ENCODE results near the gene HSPD1. TPM values are rescaled to one million over a fixed set of nuclear protein-coding genes. Genes with fewer than 3 reads are reported as not detected.

The HSPD1 gene
- total RNA-seq, 2 donors from 2014 or later: 48.9 to 121 TPM

DNA sequence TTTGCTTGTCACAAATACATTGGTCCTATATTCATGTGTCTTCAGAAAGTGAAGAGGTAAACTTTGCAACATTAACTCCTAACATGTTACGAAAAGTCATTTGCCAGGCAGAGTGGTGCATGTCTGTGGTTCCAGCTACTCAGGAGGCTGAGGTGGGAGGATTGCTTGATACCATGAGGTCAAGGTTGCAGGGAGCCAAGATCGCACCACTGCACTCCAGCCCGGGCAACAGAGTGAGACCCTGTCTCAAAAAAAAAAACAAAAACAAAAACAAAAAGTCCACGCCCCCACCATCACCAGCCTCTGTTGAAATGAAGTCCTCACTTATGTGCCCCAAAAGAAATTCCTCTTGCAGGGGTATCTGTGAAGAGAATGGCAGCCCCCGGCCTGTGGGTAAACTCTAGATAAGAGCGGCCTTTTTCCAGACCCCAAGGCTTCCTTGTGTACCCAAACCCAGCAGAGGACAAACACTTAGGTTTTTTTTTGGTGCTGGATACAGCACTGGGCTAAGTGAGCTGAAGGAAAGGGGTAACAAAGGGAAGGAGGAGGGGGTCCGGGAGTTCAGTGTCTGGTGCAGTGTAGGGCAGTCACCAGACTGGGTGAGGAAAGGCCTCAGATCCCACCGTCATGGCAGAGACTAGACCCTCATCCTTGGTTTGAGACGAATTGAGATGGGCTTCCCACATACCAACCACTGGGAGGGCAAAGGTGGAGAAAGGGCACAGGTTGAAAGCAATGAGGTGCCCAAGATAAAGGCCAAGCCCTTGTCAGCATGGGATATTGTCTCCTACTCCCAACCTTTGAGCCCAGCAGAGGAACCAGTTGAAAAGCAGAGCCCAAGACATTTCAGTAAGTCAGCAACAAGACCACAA is 19.2 kb downstream of the HSPD1 start:
- H3K4me1 ChIP-seq (ENCODE audit: control insufficient read depth in 1 of 2, low read depth in 2 of 2): no peaks in the 10 kb centered on the region
- ATAC-seq (ENCODE audit: insufficient number of reproducible peaks, low FRiP score, low read depth): no peak
- H3K36me3 ChIP-seq: peaks cover 24% of the 10 kb centered on the region

DNA sequence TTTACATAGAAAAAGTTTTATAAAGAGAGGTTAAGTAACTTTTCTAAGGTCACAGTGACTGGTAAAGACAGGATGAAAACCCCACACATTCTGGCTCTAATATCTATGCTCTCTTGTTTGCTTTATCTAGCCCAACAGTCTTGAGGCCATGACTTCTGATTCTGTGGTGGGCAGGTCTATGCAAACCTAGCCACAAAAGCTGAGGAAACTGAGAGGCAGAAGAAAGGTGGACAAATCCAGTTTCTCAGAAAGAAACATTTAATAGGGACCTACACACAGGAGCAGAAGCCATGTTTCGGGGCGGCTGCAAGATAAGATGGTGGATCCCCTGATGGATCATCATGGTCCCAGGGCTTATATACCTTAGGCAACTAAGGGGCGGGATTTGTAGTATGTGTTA is 21.8 kb downstream of the HSPD1 start:
- H3K36me3 ChIP-seq: peaks cover 35% of the 10 kb centered on the region
- H3K9me3 ChIP-seq: peaks cover 2% of the 10 kb centered on the region
- H3K4me3 ChIP-seq: no peak overlapping the region
- TF ChIP-seq, protein P1, sequence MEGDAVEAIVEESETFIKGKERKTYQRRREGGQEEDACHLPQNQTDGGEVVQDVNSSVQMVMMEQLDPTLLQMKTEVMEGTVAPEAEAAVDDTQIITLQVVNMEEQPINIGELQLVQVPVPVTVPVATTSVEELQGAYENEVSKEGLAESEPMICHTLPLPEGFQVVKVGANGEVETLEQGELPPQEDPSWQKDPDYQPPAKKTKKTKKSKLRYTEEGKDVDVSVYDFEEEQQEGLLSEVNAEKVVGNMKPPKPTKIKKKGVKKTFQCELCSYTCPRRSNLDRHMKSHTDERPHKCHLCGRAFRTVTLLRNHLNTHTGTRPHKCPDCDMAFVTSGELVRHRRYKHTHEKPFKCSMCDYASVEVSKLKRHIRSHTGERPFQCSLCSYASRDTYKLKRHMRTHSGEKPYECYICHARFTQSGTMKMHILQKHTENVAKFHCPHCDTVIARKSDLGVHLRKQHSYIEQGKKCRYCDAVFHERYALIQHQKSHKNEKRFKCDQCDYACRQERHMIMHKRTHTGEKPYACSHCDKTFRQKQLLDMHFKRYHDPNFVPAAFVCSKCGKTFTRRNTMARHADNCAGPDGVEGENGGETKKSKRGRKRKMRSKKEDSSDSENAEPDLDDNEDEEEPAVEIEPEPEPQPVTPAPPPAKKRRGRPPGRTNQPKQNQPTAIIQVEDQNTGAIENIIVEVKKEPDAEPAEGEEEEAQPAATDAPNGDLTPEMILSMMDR (IDR thresholded peaks at IDR 0.05): no peak
- no peak overlapping the region for H3K27ac ChIP-seq
- no peaks in the 10 kb centered on the region for H3K4me1 ChIP-seq (ENCODE audit: control insufficient read depth in 1 of 2, low read depth in 2 of 2)
- no peak for DNase-seq (ENCODE audit: low spot score)
- H3K27me3 ChIP-seq (replicated peaks; ENCODE audit: insufficient read depth): no peaks in the 10 kb centered on the region
- no peak for ATAC-seq (ENCODE audit: insufficient number of reproducible peaks, low FRiP score, low read depth)

More for the DNA sequence above, 19.2 kb downstream of the HSPD1 start:
- TF ChIP-seq, protein P1 (IDR thresholded peaks at IDR 0.05): no peak
- peaks cover 13% of the 10 kb centered on the region for H3K9me3 ChIP-seq
- no peak overlapping the region for H3K27ac ChIP-seq
- H3K4me3 ChIP-seq: no peak overlapping the region
- DNase-seq (ENCODE audit: low spot score): no peak
- no peaks in the 10 kb centered on the region for H3K27me3 ChIP-seq (replicated peaks; ENCODE audit: insufficient read depth)

DNA sequence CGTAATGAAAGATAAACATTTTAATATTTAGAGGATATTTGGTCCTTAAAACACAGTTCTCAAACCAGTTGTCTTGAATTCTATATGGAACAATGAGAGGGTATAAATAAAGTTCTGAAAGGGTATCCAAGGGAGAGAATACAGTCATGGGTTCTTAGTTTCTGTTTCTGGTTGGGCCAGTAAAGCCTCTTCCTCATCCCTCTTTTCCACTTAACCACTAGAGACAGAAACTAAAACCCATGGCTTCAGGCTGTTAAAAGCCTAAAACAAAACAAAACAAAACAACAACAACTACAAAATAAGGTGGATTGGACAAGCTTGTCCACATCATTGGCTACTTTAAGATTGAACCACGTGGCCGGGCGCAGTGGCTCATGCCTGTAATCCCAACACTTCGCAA is 27.5 kb downstream of the HSPD1 start:
- Histone ChIP-seq H3K27me3 (replicated peaks; ENCODE audit: insufficient read depth) (no peaks in the 10 kb centered on the region), H3K9me3 (no peaks in the 10 kb centered on the region), H3K27ac (no peak overlapping the region), H3K4me1 (ENCODE audit: control insufficient read depth in 1 of 2, low read depth in 2 of 2) (no peaks in the 10 kb centered on the region), H3K4me3 (no peak overlapping the region), H3K36me3 (peaks cover 40% of the 10 kb centered on the region)
- DNase-seq (ENCODE audit: low spot score) (no peak), ATAC-seq (ENCODE audit: insufficient number of reproducible peaks, low FRiP score, low read depth) (no peak)
- TF ChIP-seq, protein P1 (IDR thresholded peaks at IDR 0.05): no peak

DNA sequence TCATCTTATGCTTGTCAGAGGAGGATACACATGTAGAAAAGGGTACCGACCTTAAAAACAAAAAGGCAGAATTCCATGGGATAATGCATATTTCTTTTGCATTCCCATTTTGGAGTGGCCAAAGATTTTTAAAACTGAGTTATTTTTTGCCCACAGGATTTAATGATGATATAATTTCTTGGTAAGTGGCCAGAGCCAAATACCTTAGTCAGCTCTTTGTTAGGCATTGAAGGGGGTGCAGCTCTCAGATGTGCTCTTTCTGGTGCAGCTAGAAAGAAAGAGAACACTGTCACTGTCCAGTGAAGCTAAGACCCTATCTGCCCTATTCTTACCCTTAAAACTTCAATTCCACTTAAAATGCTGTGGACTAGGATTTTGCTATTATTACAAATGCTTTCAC is 35.5 kb downstream of the HSPD1 start:
- Histone ChIP-seq H3K27me3 (replicated peaks; ENCODE audit: insufficient read depth) (no peaks in the 10 kb centered on the region), H3K36me3 (peaks cover 40% of the 10 kb centered on the region), H3K4me1 (ENCODE audit: control insufficient read depth in 1 of 2, low read depth in 2 of 2) (peaks cover 8 to 10% of the 10 kb centered on the region in 2 donors), H3K27ac (no peak overlapping the region), H3K4me3 (no peak overlapping the region), H3K9me3 (no peaks in the 10 kb centered on the region)
- ATAC-seq (ENCODE audit: insufficient number of reproducible peaks, low FRiP score, low read depth): no peak
- TF ChIP-seq, protein P1 (IDR thresholded peaks at IDR 0.05): no peak
- DNase-seq (ENCODE audit: low spot score): no peak

GRCh38 chr2:197461057-197461456 is 38.6 kb downstream of the HSPD1 start:
- Histone ChIP-seq H3K4me1 (ENCODE audit: control insufficient read depth in 1 of 2, low read depth in 2 of 2) (peaks cover 13% of the 10 kb centered on the region in 2 donors), H3K9me3 (no peaks in the 10 kb centered on the region), H3K36me3 (peaks cover 28% of the 10 kb centered on the region), H3K27me3 (replicated peaks; ENCODE audit: insufficient read depth) (no peaks in the 10 kb centered on the region), H3K4me3 (no peak overlapping the region), H3K27ac (no peak overlapping the region)
- ATAC-seq (ENCODE audit: insufficient number of reproducible peaks, low FRiP score, low read depth): no peak
- no peak for DNase-seq (ENCODE audit: low spot score)
- TF ChIP-seq, protein P1 (IDR thresholded peaks at IDR 0.05): no peak

All from thoracic aorta (tissue), 2 donors.